NCI-H510A (cell line): ENCODE measurements around the gene CLCN1.
"Not testable (repeated sequence)": the region's sequence is repeated elsewhere in the genome, so short reads cannot be mapped to it uniquely, and the experiment has no call there.

Experiments
- DNase-seq: peaks from one replicate; lab custom pipeline; 2025; lab: John Stamatoyannopoulos, UW

The CLCN1 gene

DNA sequence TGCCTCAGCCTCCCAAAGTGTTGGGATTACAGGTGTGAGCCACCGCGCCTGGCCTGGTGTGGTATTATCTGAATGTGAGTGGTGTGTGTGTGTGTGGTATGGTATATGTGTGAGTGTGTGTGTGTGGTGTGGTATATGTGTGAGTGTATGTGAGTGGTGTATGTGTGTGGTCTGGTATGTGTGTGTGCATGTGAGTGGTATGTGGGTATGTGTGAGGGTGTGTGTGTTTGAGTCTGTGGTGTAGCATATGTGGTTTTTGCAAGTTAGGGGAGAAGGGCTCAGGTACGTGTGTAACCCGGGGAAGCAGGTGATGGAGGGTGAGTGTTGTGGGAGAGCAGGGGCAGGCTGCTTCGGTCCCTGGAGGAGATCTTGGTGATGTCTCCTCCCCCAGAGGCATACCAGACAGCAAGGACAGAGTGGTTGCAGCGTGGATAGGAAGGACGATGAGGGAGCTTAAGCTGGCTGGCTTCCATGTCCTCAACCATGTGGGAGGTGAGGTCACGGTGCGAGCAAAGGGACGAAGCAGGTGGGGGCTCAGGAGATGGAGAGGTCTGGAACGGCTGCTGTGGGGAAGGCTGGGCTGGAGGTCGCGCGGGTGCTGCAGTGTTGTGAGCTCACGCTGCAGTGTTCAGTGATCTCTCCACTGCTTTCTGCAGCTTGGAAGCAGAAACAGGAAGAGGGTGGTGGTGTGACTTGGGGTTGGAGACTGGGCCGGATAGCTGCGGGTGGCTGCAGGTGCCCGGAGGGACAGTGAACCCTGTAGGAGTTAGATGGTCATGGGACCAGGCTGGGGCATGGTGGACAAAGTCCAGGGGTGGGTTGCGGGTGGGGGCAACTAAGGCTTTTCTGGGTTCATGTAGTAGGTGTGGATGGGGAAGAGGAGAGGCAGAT lies 70.2 kb downstream of the CLCN1 start:
- no peak for DNase-seq

DNA sequence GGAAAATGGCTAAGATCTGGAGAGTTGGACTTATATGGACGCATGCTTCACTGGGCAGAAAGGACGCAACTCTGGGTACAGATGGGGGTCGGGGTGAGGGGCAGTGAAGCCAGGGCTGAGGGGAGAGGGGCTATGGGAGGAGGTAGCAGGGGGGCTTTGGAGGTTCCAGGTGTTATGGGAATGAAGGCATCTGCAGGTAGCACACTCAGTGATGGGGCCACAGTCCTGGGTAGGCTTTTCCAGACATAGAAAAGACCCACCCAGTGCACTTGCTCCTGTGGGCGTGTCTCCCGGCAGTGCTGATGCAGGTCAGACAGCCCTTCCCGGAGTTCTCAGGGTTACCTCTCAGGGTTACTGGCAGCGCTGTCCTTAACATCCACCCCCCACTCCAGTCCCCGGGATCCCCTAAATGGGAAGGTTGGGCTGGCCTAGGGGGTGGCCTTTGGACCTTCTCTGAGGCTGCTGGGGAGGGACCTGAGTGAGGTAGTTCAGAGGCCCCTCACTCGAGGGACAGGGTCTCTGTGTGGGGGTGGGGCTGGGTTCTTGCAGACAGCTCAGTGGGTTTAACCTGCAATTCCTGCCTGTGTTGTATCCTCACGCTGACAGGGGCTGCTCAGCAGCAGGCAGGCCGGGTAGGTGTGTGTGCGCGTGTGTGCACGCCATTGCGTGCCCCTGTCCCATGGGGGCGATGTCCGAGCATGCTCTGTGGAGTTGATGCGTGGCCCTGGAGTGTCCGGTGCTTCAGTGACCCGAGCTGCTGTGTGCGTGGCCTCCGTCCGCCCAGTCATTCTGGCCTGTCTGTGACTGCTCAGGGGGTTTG lies 71.5 kb downstream of the CLCN1 start:
- no peak for DNase-seq

DNA sequence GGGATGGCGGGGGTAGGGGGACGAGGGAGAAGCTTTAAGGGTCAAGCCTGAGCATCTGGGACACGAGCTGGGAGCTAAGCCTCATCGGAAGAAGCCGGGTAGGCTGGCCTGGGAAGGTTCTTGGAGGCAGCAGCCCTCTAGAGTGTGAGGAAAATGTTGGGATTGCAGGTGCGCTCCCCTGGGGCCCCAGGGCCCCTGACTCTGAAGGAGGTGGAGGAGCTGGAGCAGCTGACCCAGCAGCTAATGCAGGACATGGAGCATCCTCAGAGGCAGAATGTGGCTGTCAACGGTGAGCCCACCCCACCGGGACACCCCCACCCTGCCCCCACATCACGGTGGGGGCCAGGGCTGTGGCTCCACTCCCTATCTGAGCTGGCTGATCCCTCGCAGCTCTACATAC lies 72.1 kb downstream of the CLCN1 start:
- DNase-seq: no peak

DNA sequence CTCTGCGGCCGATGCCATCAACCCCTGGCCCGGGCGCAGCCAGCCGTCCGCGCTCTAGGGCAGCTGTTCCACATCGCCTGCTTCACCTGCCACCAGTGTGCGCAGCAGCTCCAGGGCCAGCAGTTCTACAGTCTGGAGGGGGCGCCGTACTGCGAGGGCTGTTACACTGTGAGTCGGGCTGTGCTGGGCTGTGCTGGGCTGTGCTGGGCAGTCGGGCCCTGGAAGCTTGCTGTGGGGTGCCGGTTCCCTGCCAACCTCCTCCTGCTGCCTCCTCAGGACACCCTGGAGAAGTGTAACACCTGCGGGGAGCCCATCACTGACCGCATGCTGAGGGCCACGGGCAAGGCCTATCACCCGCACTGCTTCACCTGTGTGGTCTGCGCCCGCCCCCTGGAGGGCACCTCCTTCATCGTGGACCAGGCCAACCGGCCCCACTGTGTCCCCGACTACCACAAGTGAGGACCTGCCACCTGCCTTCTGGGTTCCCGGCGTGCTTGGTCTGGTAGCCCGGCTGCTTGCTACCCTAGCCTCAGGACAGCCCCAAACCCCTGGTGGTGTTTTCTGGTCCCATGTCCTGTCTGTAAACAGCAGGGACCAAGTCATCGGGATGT lies 72.7 kb downstream of the CLCN1 start:
- DNase-seq: no peak

DNA sequence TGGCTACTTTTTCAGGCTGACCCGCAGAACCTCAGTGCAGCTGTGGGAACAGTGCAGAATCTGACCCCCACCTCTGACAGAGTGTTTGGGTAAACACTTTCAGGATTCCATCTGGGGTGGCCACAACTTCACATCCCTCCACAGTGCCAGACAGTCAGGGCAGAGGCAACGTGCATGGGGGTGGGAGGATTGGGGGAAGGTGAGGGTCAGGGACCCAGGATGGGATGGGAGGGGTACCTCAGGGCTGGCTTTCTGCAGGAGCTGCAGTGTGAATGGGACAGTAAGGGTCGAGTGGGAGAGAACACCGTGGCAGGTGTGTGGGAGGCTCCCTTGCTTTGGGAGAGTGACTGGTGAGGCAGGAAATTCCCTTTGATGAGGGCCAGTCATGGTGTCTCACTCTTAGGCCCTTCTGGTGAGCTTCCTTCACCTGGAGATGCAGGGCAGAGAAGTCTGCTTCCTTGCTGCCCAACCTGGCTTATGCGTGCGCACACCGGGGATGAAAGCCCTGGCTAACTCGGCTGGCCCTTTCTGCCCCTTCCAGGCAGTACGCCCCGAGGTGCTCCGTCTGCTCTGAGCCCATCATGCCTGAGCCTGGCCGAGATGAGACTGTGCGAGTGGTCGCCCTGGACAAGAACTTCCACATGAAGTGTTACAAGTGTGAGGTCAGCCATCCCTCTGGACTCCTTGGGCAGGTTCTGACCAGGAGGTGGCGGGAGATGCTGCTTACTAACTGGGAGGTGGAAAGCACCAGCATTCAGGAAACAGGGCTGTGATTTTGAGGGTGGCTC lies 73.6 kb downstream of the CLCN1 start:
- DNase-seq: no peak

DNA sequence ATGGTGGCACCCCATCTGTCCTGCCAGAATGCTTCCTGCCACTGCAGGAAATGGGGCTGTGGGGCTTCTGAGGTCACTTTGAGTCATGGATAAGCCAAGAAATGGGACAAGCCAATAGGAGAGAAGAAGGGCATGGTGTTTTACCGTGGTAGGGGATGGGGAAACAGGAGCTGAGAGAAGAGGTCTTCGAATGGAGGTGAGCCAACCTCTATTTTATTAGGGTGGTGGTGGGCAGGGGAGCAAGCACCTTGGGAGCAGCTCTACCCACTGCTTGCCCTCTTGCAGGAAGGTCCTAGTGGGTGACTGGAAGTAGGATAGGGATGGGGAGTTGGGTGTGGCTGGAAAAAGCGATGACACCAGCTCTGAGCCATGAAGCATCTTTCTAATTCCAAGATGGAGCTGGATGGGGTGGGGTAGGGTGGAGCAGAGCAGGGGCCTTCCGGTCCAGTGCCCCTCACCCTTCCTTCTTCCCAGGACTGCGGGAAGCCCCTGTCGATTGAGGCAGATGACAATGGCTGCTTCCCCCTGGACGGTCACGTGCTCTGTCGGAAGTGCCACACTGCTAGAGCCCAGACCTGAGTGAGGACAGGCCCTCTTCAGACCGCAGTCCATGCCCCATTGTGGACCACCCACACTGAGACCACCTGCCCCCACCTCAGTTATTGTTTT lies 74.3 kb downstream of the CLCN1 start:
- DNase-seq: no peak

DNA sequence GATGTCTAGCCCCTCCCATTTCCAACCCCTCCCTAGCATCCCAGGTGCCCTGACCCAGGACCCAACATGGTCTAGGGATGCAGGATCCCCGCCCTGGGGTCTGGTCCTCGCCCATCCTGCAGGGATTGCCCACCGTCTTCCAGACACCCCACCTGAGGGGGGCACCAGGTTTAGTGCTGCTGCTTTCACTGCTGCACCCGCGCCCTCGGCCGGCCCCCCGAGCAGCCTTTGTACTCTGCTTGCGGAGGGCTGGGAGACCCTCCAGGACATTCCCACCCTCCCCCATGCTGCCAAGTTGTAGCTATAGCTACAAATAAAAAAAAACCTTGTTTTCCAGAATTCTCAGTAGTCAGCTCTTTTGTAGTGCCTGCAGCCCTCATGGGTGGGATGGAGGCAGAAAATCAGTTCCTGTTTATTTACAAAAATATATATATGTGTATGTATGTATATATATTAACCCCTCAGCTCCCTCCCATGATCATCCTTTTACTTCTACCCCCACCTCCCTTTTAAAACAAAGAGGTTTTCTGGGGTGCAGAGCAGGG lies 74.9 kb downstream of the CLCN1 start:
- no peak for DNase-seq

DNA sequence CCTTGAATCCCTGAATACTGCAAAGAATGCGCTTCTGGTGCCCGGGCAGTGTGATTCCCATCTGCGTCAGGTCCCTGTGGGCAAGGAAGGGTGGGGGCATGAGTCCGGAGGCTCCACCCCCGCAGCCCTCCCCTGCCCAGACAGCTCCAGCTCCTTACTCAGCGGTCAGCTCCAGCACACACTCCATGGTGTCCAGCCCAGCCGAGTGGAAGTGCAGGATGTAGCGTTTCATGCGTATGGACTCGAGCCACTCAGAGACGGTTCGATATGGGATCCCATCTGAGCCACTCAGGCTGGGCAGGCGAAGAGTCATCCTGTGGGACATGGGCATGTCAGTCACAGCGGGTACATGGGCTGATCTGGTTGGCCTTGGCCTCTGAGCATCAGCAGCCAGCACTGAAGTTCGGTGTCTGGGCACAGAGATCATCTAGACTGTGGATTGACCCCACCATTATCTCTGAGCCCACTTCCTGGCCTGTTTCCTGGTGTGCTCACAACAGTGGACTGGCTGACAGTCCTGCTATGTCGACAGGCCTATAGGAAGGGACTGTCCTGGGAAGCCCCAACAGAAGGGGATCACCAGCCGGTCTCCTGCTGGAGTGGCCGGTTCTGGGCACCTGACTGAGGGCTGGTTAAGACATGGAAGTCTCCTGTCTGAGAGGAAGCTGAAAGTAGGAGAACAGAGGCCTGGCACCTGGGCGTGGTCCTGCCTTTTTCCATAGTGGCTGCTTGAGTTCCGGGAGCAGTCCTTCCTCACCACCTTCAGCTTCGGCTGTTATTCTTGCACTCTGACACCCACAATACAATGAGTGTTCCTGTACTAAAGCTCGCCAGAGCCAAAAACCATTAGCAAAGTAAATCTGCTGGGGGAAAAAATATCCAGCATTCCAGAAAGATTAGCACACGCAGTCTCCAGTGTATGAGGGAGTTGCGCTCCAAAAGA lies 75.8 kb downstream of the CLCN1 start:
- DNase-seq: no peak

DNA sequence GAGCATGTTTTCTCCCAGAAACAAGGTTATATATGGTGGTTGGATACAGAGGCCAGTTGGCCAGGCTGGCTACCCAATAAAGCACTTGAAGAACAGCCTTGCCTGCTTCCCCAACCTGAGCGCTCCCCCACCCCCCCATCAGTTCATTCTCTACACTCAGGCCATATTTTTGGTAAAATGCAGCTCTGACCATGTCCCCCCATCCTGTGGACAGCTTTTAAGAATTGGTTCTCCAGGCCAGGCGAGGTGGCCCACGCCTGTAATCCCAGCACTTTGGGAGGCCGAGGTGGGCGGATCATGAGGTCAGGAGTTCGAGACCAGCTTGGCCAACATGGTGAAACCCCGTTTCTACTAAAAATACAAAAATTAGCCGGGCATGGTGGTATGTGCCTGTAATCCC lies 76.5 kb downstream of the CLCN1 start:
- not testable (repeated sequence) for DNase-seq

DNA sequence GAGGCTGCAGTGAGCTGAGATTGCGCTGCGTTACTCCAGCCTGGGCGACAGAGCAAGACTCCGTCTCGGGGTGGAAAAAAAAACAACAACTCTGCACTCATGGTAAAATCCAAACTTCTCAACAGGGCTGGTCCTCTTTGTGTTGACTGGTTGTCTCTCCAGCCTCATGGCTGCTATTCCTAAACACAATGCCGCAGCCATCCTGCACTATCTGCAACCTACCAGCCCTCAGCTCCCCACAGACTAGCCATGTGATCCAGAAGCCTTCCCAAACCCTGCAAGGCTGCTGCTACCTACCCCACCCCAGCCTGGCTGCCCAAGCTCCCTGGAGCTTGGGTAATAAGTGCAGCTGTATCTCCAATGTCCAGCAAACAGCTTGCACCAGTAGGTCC lies 77.0 kb downstream of the CLCN1 start:
- no peak for DNase-seq

DNA sequence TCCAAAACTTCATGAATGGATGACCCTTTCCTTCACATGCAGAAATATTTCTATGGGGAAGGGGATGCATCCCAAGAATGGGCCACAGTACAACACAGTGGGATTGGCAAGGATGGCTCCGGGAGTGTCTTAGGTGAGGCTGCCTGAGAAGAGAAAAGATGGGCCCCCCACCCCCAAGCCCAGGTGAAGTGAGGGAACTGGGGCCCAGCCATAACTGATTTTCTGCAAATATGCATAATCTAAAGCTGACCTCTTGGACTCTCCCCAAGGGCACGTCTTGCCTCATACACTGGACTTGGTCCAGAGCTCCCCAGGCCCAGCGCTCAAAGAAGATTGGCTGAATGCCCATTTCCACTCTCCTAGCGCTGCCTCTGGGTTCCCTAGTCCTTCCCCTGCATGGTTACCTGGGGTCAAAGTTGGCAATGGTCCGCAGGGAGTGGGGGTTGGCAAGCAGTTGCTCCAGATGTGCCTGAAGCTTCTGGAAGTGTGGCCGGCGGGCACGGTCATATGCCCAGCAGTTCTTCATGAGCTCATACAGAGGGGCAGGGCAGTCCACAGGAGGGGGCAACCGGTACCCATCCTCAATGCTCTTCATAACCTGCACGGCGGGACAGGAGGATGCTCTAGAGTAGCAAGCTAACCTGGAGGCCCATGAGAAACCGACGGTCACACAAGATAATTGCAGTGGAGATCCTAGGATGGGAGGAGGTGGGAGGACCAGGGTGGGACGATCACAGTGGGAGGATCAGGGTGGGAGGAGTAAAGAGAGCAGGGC lies 77.5 kb downstream of the CLCN1 start:
- no peak for DNase-seq

DNA sequence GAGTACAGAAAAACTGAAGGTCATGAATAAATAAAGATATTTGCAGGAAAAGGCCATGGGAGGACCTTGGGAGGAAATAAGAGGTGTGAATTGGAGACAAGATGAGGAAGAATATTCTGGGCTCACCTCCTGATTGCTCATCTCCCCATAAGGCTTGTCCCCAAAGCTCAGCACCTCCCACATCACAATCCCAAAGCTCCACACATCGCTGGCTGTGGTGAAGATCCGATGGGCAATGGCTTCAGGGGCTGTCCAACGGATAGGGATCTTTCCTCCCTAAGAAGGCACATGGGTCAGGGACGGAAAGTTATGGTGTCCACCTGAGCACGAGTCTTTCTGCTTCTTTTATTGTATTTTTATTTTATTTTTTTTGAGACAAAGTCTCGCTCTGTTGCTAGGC lies 78.2 kb downstream of the CLCN1 start:
- no peak for DNase-seq

DNA sequence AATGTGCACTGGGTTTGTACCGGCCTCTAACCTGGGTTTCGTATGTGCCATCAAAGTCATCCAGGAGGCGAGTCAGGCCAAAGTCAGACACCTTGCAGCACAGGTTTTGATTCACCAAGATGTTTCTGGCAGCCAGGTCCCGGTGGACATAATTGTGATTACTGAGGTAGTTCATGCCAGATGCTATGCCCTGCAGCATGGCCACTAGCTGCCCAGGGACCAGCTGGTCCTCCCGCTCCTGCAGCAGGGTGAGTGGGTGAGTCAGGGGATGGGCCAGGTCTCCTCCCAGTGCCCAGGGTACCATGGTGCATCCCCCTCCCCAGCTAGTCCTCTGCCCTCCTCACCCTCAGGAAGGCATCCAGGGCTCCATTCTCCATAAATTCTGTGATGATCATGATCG lies 78.9 kb downstream of the CLCN1 start:
- DNase-seq: no peak

DNA sequence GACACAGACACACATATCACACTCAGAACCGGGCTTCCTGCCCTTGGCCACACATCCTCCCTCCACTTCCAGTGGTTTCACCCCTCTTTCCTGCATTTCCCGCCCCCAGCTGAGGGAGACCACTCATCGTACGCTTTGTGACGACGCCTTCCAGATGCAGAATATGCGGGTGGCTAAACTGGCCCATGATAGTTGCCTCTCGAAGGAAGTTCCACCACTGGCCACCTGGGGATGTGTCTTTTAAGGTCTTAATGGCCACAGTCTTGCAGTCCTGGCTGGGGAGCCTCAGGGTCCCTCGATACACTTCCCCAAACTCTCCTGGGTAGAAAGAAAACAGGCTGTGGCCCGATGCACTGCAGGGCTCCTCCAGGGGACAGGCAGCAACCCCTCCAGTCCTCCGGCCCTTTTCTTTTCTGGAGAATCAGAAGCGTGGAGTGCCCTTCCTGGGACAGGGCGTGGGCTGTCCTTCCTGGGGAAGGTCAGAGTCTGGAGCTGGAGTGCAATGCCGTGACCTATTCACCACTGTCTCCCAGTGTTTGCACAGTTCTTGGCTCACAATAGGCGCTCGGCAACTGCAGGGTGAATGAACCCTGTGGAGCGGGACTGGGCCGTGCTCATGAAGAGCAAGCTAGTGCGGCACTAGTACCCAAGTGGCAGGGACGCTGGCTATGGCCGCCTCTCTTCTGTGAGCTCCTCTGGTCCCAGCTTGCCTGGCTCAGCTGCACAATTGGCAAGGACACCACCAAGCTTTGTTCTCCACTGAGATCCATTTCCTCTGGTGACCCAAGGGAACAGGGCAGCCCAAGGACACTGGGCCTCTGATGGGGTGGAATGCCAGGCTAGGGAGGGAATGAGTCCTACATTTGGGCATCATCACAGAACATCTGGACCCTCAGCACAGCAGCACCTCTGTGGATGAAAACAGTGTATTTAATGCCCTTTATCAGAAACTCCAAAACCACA lies 79.6 kb downstream of the CLCN1 start:
- DNase-seq: no peak

DNA sequence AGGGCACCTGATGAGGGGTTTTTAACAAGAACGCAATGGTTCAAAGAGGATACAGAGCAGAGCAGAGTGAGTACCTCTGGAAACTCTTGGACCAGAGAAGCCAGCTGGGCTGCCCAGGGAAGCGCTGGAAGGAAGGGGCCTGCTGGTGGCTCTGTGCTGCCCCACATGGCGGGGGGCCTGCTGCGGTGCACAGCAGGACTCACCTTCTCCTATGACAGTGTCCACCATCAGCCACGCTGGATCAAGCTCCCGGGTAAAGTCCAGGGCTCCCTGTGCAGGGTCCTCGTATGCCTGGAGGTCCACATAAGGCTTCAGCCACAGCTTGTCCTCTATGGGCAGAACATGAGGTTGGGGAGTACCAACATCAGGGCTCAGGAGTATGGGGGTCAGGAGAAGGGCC lies 80.3 kb downstream of the CLCN1 start:
- no peak for DNase-seq

DNA sequence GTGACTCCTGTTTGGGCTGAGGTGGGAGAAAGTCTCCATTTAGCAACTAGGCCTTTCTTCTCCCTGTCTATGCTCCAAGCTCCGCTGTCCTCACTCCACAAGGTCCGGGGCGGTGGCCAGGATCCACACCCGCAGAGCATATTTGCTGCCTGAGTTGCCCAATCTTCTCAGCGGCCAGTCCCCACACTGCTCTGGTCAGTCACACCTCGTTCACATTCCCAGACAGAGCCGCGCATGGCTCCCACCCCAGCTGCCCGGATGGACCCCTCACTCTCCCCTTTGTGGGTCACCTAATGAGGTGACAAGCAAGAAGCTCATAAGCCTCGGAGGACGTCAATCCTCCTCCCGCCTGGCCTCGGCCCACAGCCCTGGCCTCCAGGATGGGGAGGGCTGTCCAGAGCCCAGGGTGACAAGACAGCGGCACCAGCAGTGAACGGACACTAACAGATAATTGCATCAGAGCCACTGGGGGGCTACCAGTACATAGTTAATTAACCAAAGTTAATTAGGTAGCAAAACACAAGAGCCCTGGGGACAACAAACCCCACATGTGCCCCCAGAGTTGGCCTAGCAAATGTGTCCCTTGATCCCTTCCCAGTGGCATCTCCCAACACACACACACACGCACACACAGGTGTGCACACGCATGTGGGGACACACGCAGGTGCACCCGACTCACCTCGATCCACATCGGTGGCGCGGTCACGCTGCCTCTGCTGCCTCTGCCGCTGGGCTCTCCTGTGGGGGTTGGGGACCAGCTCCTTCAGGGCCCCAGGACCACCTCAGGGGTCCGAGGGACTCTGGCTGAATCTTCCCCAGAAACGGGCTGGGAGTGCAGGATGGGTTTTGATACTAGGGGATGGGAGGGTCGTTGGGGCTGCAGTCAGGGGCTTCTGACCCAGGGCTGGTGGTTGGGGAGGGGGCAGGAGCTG lies 81.0 kb downstream of the CLCN1 start:
- no peak for DNase-seq
